DOHH2 (cell line): ENCODE measurements around the gene ARNT2.

Experiments
- H3F3A ChIP-seq: fragments of 200-600 bp; sonication (generic), shearing (Covaris generic); 2 replicates; pipeline ENCODE4 v1.6.0; 2016; ENCODE audit warnings: antibody characterized with exemption, mild to moderate bottlenecking; ENCODE audit not compliant: control insufficient read depth, insufficient read depth
- H3K27ac ChIP-seq: fragments of 200-600 bp; sonication (generic); 2 replicates; pipeline ENCODE4 v1.5.1; 2014; ENCODE audit warnings: low read depth, mild to moderate bottlenecking, low read length, moderate library complexity
- H3K27me3 ChIP-seq: fragments of 200-600 bp; sonication (generic); 2 replicates; pipeline ENCODE4 v1.6.1; 2014; ENCODE audit warnings: mild to moderate bottlenecking, low read length, mixed read lengths; ENCODE audit not compliant: control insufficient read depth
- H3K36me3 ChIP-seq: fragments of 200-600 bp; sonication (generic); 2 replicates; pipeline ENCODE4 v1.6.1; 2014; ENCODE audit warnings: mild to moderate bottlenecking, low read length, moderate library complexity, mixed read lengths; ENCODE audit not compliant: control insufficient read depth
- H3K4me1 ChIP-seq: fragments of 200-600 bp; sonication (generic); 2 replicates; pipeline ENCODE4 v1.6.1; 2014; ENCODE audit warnings: mild to moderate bottlenecking, low read length, mixed read lengths; ENCODE audit not compliant: control insufficient read depth
- H3K4me2 ChIP-seq: fragments of 200-600 bp; sonication (generic); 2 replicates; pipeline ENCODE4 v1.6.0; 2014; ENCODE audit warnings: mild to moderate bottlenecking, low read length, moderate library complexity
- H3K4me3 ChIP-seq: fragments of 200-600 bp; sonication (generic); 2 replicates; pipeline ENCODE4 v1.5.1; 2014; ENCODE audit warnings: mild to moderate bottlenecking, low read length, mixed read lengths
- H3K79me2 ChIP-seq: fragments of 200-600 bp; sonication (generic); 2 replicates; pipeline ENCODE4 v1.6.1; 2014; ENCODE audit warnings: mild to moderate bottlenecking, low read length, mixed read lengths; ENCODE audit not compliant: control insufficient read depth
- H3K9me2 ChIP-seq: fragments of 200-600 bp; sonication (generic); replicated peaks from 2 replicates; pipeline ENCODE4 v1.6.1; 2014; ENCODE audit warnings: mild to moderate bottlenecking, low read length, mixed read lengths; ENCODE audit not compliant: control insufficient read depth
- H3K9me3 ChIP-seq: fragments of 200-600 bp; sonication (generic); 2 replicates; pipeline ENCODE4 v1.6.1; 2014; ENCODE audit warnings: antibody characterized with exemption, low read length, mixed read lengths; ENCODE audit not compliant: control insufficient read depth, insufficient read depth
- H4K20me1 ChIP-seq: fragments of 200-600 bp; sonication (generic); 2 replicates; pipeline ENCODE4 v1.6.0; 2014; ENCODE audit warnings: low read depth, mild to moderate bottlenecking, antibody characterized with exemption, low read length, moderate library complexity; ENCODE audit not compliant: control insufficient read depth, insufficient read depth
- CTCF ChIP-seq: fragments of 200-600 bp; sonication (generic); IDR thresholded peaks from one replicate; pipeline ENCODE4 v1.5.1; 2014; ENCODE audit warnings: antibody characterized with exemption, mild to moderate bottlenecking, low read depth, low read length; ENCODE audit not compliant: poor library complexity, severe bottlenecking
- EZH2phosphoT487 ChIP-seq: fragments of 200-600 bp; sonication (generic); IDR thresholded peaks from 2 replicates; pipeline ENCODE4 v1.6.1; 2017; ENCODE audit warnings: borderline replicate concordance, mild to moderate bottlenecking, antibody characterized with exemption, low read length, moderate library complexity, mixed read lengths

The ARNT2 gene

GRCh38 chr15:80545078-80545477 is 140.9 kb downstream of the ARNT2 start:
- H3K27me3 ChIP-seq, result peaks cover 10% of the 10 kb centered on the region; the same call in 1 of the 2 replicates

GRCh38 chr15:80547264-80547663 is 143.1 kb downstream of the ARNT2 start:
- Histone ChIP-seq H3K9me2 (no peaks in the 10 kb centered on the region), H3K36me3 (no peaks in the 10 kb centered on the region), H3F3A (no peaks in the 10 kb centered on the region), H3K4me2 (no peak overlapping the region), H3K4me1 (no peaks in the 10 kb centered on the region), H3K9me3 (no peaks in the 10 kb centered on the region), H3K27ac (no peak overlapping the region), H4K20me1 (no peaks in the 10 kb centered on the region), H3K79me2 (no peaks in the 10 kb centered on the region), H3K27me3 (peaks cover 12% of the 10 kb centered on the region), H3K4me3 (no peak overlapping the region)
- TF ChIP-seq EZH2phosphoT487 (no peak), CTCF (no peak)

More at GRCh38 chr15:80545078-80545477, 140.9 kb downstream of the ARNT2 start:
- H3K9me3 ChIP-seq, result no peaks in the 10 kb centered on the region
- TF ChIP-seq EZH2phosphoT487 (no peak), CTCF (no peak)
- H3K9me2 ChIP-seq, result no peaks in the 10 kb centered on the region
- no peaks in the 10 kb centered on the region for H3K79me2 ChIP-seq
- no peaks in the 10 kb centered on the region for H3K4me1 ChIP-seq
- H3K4me3 ChIP-seq, result no peak overlapping the region
- no peaks in the 10 kb centered on the region for H3K36me3 ChIP-seq
- H3K27ac ChIP-seq, result no peak overlapping the region
- H3K4me2 ChIP-seq, result no peak overlapping the region
- no peaks in the 10 kb centered on the region for H3F3A ChIP-seq
- no peaks in the 10 kb centered on the region for H4K20me1 ChIP-seq

GRCh38 chr15:80549191-80549590 is 145.0 kb downstream of the ARNT2 start:
- H3F3A ChIP-seq, result no peaks in the 10 kb centered on the region
- H3K4me1 ChIP-seq, result no peaks in the 10 kb centered on the region
- H4K20me1 ChIP-seq, result no peaks in the 10 kb centered on the region
- no peak overlapping the region for H3K4me3 ChIP-seq
- peaks cover 12% of the 10 kb centered on the region for H3K27me3 ChIP-seq
- no peaks in the 10 kb centered on the region for H3K9me2 ChIP-seq
- no peaks in the 10 kb centered on the region for H3K79me2 ChIP-seq
- H3K36me3 ChIP-seq, result no peaks in the 10 kb centered on the region
- H3K27ac ChIP-seq, result no peak overlapping the region
- H3K9me3 ChIP-seq, result no peaks in the 10 kb centered on the region
- H3K4me2 ChIP-seq, result no peak overlapping the region
- no peak for TF ChIP-seq EZH2phosphoT487
- TF ChIP-seq CTCF, result no peak
